IPS-18a (cell line): ENCODE data around the gene SPATA31A5.
"Not testable (repeated sequence)": the region's sequence is repeated elsewhere in the genome, so short reads cannot be mapped to it uniquely, and the experiment has no call there.

Experiments used
- H3K27ac ChIP-seq: one replicate; pipeline ENCODE4 v1.5.1; 2013; ENCODE audit warnings: low read length
- H3K27me3 ChIP-seq: one replicate; pipeline ENCODE4 v1.6.1; 2013; ENCODE audit warnings: mild to moderate bottlenecking, low read length; ENCODE audit not compliant: control insufficient read depth, insufficient read depth
- H3K36me3 ChIP-seq: one replicate; pipeline ENCODE4 v1.6.1; 2013; ENCODE audit warnings: low read depth, low read length; ENCODE audit not compliant: control insufficient read depth
- H3K4me1 ChIP-seq: one replicate; pipeline ENCODE4 v1.6.1; 2013; ENCODE audit warnings: low read depth, low read length; ENCODE audit not compliant: control insufficient read depth
- H3K4me3 ChIP-seq: one replicate; pipeline ENCODE4 v1.5.1; 2013; ENCODE audit warnings: low read length
- H3K9ac ChIP-seq: one replicate; pipeline ENCODE4 v1.6.1; 2013; ENCODE audit warnings: mild to moderate bottlenecking, low read length, moderate library complexity
- H3K9me3 ChIP-seq: one replicate; pipeline ENCODE4 v1.6.1; 2013; ENCODE audit warnings: low read depth, low read length; ENCODE audit not compliant: control insufficient read depth

Gene SPATA31A5

DNA sequence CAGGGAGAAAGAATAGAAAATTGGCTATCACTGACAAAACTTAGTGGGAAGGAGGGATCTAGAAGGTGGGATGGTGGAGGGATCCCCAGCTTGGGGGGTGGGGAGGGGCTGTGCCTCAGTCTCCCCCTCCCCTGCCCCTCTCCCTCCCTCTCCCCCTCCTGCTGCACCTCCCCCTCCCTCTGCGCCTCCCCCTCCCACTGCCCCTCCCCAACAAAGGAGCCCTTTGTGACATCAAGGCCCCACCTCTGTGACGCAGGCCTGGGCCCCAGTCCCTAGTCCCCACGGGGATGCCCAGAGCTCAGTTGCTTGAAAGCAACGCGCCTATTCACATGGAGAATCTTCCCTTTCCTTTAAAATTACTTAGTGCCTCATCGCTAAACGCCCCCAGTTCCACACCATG is at the start of gene SPATA31A5:
Gene SPATA31A5, plus strand, starts transcription at position 301 of the 400 bp plus-strand sequence. Its CDS starts 29 bp downstream, at position 330.
- not testable (repeated sequence) for H3K9me3 ChIP-seq, H3K27me3 ChIP-seq, H3K4me1 ChIP-seq, H3K4me3 ChIP-seq, H3K27ac ChIP-seq, H3K36me3 ChIP-seq, H3K9ac ChIP-seq

DNA sequence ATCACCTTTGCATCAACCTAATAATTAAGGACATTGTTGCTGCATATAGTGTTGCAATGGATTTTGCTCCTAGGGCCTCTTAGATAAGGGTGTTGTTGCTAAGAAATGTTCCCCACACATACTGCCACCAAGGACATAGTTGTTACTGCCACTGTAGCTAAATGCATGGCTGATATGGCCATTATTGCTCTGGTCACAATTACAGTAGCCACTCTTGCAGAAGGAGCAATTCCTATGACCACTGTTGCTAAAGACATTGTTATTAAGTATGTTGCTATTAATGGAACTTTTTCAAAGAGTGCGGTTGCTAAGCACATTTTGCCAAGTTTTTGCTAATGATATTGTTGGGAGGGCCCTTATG is 48.8 kb downstream of the SPATA31A5 start:
- not testable (repeated sequence) for H3K9me3 ChIP-seq, H3K27ac ChIP-seq, H3K27me3 ChIP-seq, H3K36me3 ChIP-seq, H3K9ac ChIP-seq, H3K4me1 ChIP-seq, H3K4me3 ChIP-seq

DNA sequence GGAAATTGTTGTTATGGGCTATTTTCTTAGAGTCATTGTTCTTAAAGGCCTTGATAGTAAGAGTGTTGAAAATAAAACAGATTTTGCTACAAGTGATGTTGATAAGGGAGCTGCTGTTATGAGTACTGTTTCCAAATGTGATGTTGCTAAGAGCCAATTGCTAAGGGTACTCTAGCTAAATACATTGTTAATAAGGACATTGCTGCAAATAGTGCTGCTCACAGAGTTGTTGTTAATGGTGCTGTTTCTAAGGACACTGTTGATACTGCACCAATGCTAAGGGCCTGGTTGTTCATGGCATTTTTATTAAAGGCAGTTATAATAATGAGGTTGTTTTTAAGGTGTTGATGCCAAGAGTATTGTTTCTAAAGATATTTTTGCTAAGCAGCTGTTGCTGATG is 52.2 kb downstream of the SPATA31A5 start:
- H3K9ac ChIP-seq, H3K4me3 ChIP-seq, H3K4me1 ChIP-seq, H3K27me3 ChIP-seq, H3K9me3 ChIP-seq, H3K36me3 ChIP-seq, H3K27ac ChIP-seq: not testable (repeated sequence)
